ENCODE results near the gene DOHH. TPM values are rescaled to one million over a fixed set of nuclear protein-coding genes. Genes with fewer than 3 reads are reported as not detected.

DOHH gene
- total and polyA plus RNA-seq, 2 experiments from 2014 or later = 19.0 to 34.7 TPM

DNA sequence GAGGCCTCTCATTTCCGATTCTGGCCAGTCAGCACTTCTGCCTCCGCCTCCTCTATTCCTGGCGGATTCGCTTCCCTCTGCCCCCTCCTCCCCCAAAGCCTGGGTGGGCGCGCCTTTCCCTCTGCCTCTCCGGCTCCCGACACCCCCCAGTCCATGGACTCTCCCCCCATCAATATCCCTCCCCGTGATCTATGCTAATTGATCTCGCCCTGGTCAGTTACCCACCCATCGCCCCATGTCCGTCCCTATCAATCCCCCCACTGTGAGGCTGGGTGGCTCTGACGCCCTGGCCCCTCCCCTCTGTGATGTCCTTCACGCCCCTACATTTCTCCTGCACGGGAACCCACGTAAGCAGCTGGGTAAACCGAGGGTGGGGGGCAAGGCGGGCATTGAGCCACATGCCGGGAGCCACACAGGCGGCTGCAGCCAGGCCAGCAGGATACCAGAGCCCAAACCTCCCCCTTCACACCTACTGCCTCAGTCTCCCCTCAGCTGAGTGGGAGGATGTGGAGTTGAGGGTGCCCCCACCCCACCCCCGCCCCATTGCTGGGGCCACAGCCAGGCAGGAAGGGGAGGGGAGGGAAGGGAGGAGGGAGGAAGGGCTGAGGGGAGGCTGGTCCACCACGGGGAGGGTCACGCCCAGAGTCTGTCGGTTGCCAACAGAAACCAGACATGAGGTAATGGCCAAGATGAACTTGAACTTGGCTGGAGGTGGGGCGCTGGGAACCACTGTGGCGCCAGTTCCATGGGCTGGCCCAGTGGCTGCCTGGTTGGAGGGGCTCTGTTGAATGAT, 41.2 kb downstream of the DOHH start:
- Mint-ChIP-seq H3K4me1 (peaks cover 17% of the 10 kb centered on the region), H3K36me3 (ENCODE audit: low read depth) (no peaks in the 10 kb centered on the region), H3K27ac (no peak overlapping the region), H3K9me3 (no peaks in the 10 kb centered on the region; the same call in 1 of the 3 replicates), H3K27me3 (ENCODE audit: insufficient read depth, low read depth, poor library complexity) (peaks cover 45% of the 10 kb centered on the region), H3K4me3 (peak overlapping the region; percentile 60)
- Histone ChIP-seq H3K4me3 (peak overlapping the region; percentile 56), H3K9me2 (ENCODE audit: insufficient read depth) (no peaks in the 10 kb centered on the region), H4K20me1 (replicated peaks; ENCODE audit: insufficient read depth) (peaks cover 9% of the 10 kb centered on the region), H3K79me2 (replicated peaks; ENCODE audit: insufficient read depth) (no peaks in the 10 kb centered on the region), H3K27ac (ENCODE audit: low read depth) (no peak overlapping the region), H2AFZ (no peak overlapping the region; the same call in 1 of the 2 replicates), H3F3A (replicated peaks; ENCODE audit: low read depth) (peaks cover 6% of the 10 kb centered on the region; the same call in 1 of the 2 replicates), H3K27me3 (ENCODE audit: insufficient read depth) (peaks cover 77% of the 10 kb centered on the region), H3K36me3 (ENCODE audit: insufficient read depth) (no peaks in the 10 kb centered on the region), H3K4me1 (ENCODE audit: insufficient read depth) (peaks cover 27% of the 10 kb centered on the region), H3K4me2 (peak overlapping the region; percentile 81)
- TF ChIP-seq, protein P1, sequence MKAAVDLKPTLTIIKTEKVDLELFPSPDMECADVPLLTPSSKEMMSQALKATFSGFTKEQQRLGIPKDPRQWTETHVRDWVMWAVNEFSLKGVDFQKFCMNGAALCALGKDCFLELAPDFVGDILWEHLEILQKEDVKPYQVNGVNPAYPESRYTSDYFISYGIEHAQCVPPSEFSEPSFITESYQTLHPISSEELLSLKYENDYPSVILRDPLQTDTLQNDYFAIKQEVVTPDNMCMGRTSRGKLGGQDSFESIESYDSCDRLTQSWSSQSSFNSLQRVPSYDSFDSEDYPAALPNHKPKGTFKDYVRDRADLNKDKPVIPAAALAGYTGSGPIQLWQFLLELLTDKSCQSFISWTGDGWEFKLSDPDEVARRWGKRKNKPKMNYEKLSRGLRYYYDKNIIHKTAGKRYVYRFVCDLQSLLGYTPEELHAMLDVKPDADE (IDR thresholded peaks at IDR 0.05) = no peak
- TF ChIP-seq POLR2AphosphoS5 (IDR thresholded peaks at IDR 0.05; ENCODE audit: low read depth) (no peak), EZH2 (IDR thresholded peaks at IDR 0.05; ENCODE audit: low read depth, unreplicated experiment) (no peak), EZH2phosphoT487 (IDR thresholded peaks at IDR 0.05; ENCODE audit: unreplicated experiment) (no peak), ZNF114 (CRISPR knock-in tag; IDR thresholded peaks at IDR 0.05) (no peak), JUNB (IDR thresholded peaks at IDR 0.05; ENCODE audit: unreplicated experiment) (no peak), NANOG (IDR thresholded peaks at IDR 0.05; ENCODE audit: borderline replicate concordance) (no peak), ZNF331 (CRISPR knock-in tag; IDR thresholded peaks at IDR 0.05; ENCODE audit: low read depth) (no peak), CREB1 (CRISPR knock-in tag; IDR thresholded peaks at IDR 0.05; ENCODE audit: low read depth) (no peak), STAT1 (IDR thresholded peaks at IDR 0.05; ENCODE audit: unreplicated experiment) (no peak)
- TF ChIP-seq, protein P2, sequence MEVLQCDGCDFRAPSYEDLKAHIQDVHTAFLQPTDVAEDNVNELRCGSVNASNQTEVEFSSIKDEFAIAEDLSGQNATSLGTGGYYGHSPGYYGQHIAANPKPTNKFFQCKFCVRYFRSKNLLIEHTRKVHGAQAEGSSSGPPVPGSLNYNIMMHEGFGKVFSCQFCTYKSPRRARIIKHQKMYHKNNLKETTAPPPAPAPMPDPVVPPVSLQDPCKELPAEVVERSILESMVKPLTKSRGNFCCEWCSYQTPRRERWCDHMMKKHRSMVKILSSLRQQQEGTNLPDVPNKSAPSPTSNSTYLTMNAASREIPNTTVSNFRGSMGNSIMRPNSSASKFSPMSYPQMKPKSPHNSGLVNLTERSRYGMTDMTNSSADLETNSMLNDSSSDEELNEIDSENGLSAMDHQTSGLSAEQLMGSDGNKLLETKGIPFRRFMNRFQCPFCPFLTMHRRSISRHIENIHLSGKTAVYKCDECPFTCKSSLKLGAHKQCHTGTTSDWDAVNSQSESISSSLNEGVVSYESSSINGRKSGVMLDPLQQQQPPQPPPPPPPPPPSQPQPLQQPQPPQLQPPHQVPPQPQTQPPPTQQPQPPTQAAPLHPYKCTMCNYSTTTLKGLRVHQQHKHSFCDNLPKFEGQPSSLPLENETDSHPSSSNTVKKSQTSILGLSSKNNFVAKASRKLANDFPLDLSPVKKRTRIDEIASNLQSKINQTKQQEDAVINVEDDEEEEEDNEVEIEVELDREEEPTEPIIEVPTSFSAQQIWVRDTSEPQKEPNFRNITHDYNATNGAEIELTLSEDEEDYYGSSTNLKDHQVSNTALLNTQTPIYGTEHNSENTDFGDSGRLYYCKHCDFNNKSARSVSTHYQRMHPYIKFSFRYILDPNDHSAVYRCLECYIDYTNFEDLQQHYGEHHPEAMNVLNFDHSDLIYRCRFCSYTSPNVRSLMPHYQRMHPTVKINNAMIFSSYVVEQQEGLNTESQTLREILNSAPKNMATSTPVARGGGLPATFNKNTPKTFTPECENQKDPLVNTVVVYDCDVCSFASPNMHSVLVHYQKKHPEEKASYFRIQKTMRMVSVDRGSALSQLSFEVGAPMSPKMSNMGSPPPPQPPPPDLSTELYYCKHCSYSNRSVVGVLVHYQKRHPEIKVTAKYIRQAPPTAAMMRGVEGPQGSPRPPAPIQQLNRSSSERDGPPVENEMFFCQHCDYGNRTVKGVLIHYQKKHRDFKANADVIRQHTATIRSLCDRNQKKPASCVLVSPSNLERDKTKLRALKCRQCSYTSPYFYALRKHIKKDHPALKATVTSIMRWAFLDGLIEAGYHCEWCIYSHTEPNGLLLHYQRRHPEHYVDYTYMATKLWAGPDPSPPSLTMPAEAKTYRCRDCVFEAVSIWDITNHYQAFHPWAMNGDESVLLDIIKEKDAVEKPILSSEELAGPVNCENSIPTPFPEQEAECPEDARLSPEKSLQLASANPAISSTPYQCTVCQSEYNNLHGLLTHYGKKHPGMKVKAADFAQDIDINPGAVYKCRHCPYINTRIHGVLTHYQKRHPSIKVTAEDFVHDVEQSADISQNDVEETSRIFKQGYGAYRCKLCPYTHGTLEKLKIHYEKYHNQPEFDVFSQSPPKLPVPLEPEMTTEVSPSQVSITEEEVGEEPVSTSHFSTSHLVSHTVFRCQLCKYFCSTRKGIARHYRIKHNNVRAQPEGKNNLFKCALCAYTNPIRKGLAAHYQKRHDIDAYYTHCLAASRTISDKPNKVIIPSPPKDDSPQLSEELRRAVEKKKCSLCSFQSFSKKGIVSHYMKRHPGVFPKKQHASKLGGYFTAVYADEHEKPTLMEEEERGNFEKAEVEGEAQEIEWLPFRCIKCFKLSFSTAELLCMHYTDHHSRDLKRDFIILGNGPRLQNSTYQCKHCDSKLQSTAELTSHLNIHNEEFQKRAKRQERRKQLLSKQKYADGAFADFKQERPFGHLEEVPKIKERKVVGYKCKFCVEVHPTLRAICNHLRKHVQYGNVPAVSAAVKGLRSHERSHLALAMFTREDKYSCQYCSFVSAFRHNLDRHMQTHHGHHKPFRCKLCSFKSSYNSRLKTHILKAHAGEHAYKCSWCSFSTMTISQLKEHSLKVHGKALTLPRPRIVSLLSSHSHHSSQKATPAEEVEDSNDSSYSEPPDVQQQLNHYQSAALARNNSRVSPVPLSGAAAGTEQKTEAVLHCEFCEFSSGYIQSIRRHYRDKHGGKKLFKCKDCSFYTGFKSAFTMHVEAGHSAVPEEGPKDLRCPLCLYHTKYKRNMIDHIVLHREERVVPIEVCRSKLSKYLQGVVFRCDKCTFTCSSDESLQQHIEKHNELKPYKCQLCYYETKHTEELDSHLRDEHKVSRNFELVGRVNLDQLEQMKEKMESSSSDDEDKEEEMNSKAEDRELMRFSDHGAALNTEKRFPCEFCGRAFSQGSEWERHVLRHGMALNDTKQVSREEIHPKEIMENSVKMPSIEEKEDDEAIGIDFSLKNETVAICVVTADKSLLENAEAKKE (CRISPR knock-in tag; IDR thresholded peaks at IDR 0.05) = no peak
- TF ChIP-seq, protein P3, sequence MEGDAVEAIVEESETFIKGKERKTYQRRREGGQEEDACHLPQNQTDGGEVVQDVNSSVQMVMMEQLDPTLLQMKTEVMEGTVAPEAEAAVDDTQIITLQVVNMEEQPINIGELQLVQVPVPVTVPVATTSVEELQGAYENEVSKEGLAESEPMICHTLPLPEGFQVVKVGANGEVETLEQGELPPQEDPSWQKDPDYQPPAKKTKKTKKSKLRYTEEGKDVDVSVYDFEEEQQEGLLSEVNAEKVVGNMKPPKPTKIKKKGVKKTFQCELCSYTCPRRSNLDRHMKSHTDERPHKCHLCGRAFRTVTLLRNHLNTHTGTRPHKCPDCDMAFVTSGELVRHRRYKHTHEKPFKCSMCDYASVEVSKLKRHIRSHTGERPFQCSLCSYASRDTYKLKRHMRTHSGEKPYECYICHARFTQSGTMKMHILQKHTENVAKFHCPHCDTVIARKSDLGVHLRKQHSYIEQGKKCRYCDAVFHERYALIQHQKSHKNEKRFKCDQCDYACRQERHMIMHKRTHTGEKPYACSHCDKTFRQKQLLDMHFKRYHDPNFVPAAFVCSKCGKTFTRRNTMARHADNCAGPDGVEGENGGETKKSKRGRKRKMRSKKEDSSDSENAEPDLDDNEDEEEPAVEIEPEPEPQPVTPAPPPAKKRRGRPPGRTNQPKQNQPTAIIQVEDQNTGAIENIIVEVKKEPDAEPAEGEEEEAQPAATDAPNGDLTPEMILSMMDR (conservative IDR thresholded peaks at IDR 0.05; ENCODE audit: low read depth in 2 of 2) = no peak
- TF ChIP-seq, protein P4, sequence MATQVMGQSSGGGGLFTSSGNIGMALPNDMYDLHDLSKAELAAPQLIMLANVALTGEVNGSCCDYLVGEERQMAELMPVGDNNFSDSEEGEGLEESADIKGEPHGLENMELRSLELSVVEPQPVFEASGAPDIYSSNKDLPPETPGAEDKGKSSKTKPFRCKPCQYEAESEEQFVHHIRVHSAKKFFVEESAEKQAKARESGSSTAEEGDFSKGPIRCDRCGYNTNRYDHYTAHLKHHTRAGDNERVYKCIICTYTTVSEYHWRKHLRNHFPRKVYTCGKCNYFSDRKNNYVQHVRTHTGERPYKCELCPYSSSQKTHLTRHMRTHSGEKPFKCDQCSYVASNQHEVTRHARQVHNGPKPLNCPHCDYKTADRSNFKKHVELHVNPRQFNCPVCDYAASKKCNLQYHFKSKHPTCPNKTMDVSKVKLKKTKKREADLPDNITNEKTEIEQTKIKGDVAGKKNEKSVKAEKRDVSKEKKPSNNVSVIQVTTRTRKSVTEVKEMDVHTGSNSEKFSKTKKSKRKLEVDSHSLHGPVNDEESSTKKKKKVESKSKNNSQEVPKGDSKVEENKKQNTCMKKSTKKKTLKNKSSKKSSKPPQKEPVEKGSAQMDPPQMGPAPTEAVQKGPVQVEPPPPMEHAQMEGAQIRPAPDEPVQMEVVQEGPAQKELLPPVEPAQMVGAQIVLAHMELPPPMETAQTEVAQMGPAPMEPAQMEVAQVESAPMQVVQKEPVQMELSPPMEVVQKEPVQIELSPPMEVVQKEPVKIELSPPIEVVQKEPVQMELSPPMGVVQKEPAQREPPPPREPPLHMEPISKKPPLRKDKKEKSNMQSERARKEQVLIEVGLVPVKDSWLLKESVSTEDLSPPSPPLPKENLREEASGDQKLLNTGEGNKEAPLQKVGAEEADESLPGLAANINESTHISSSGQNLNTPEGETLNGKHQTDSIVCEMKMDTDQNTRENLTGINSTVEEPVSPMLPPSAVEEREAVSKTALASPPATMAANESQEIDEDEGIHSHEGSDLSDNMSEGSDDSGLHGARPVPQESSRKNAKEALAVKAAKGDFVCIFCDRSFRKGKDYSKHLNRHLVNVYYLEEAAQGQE (IDR thresholded peaks at IDR 0.05; ENCODE audit: unreplicated experiment) = no peak
- ATAC-seq (peak; percentile 4; the same call in 2 of the 3 replicates), DNase-seq (ENCODE audit: low spot score) (peak; percentile 82)
